ENCODE results near the gene FCGR2B.
"Not testable (repeated sequence)": the region's sequence is repeated elsewhere in the genome, so short reads cannot be mapped to it uniquely, and the experiment has no call there.

- TF ChIP-seq POLR2A (IDR thresholded peaks at IDR 0.05); CTCF (IDR thresholded peaks at IDR 0.05 in 4 of 5, conservative IDR thresholded peaks at IDR 0.05 in 1 of 5): not testable (repeated sequence)
These were observed 11.5 kb downstream of the FCGR2B start for GRCh38 chr1:161674447-161674846.
